ENCODE measurements around the gene MAEA. TPM values are rescaled to one million over a fixed set of nuclear protein-coding genes. Genes with fewer than 3 reads are reported as not detected.
A peak's percentile ranks its signal among the peaks of the same experiment; 100 is the strongest.

MAEA gene
- total and polyA plus RNA-seq, 9 of the 15 experiments (the other 6 are each of a cell fraction or from before 2014, with no cell fraction given), result 2.1 to 86.5 (median 45.0) TPM

DNA sequence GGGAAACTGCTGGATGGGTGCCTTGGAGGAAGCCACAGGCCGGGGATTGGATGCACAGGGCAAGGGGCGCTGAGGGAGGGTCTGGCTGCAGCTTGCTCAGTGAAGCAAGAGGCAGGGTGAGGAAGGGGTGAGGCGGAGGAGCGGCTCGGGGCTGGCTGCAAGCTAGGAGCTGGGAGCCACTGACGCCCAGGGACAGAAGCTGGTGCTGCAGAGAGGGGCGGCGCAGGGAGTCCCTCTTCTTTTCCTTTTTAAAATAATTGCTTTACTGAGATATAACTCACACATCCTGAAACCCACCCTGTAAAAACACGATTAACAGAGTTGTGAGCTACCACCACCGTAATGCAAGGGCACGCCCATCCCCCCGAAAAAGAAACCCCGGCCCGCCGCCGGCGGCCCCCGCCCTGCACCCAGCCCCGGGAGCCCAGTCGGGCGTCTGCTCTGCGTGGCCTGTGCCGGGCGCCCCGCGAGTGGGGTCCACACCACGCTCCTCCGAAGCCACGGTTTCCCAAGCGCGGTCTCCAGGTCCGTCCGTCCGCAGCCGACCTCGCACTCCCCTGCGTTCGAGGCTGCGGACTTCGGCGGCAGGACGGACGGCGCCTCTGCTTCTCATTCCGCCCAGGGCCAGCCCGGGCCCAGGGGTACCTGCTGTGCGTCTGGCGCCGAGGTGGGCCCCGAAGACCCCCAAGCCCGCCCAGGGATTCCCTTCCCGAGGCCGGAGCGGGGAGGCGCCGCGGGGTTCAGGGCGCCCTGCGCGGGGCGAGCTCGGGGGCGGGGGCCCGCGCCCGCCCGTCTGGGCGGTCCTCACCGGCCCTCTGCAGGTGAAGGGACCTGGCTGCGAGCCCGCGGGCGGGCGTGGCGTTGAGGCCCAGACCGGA lies 56.5 kb downstream of the MAEA start (continued):
- peak; percentile 37 for TF ChIP-seq CHD4 (IDR thresholded peaks at IDR 0.05; ENCODE audit: insufficient read depth, insufficient replicate concordance, low read depth, low read length, poor library complexity, severe bottlenecking)
- TF ChIP-seq, protein P1, sequence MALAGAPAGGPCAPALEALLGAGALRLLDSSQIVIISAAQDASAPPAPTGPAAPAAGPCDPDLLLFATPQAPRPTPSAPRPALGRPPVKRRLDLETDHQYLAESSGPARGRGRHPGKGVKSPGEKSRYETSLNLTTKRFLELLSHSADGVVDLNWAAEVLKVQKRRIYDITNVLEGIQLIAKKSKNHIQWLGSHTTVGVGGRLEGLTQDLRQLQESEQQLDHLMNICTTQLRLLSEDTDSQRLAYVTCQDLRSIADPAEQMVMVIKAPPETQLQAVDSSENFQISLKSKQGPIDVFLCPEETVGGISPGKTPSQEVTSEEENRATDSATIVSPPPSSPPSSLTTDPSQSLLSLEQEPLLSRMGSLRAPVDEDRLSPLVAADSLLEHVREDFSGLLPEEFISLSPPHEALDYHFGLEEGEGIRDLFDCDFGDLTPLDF (CRISPR knock-in tag; IDR thresholded peaks at IDR 0.05), result no peak; the same call in 1 of the 2 replicates
- TF ChIP-seq EP400 (IDR thresholded peaks at IDR 0.05), result no peak
- TF ChIP-seq PYGO2 (tag; IDR thresholded peaks at IDR 0.05), result no peak
- peak; percentile 74; the same call in 1 of the 2 replicates for TF ChIP-seq ZNF12 (CRISPR knock-in tag; IDR thresholded peaks at IDR 0.05)
- TF ChIP-seq MEIS2 (IDR thresholded peaks at IDR 0.05; ENCODE audit: partially characterized antibody), result no peak
- TF ChIP-seq SAFB (IDR thresholded peaks at IDR 0.05; ENCODE audit: borderline replicate concordance, low read depth, low read length), result peak; percentile 76
- TF ChIP-seq, protein P2, sequence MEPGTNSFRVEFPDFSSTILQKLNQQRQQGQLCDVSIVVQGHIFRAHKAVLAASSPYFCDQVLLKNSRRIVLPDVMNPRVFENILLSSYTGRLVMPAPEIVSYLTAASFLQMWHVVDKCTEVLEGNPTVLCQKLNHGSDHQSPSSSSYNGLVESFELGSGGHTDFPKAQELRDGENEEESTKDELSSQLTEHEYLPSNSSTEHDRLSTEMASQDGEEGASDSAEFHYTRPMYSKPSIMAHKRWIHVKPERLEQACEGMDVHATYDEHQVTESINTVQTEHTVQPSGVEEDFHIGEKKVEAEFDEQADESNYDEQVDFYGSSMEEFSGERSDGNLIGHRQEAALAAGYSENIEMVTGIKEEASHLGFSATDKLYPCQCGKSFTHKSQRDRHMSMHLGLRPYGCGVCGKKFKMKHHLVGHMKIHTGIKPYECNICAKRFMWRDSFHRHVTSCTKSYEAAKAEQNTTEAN (CRISPR knock-in tag; IDR thresholded peaks at IDR 0.05), result 0 out of 2 replicates have a peak, but pooled peaks have one; percentile 64
- TF ChIP-seq, protein P3, sequence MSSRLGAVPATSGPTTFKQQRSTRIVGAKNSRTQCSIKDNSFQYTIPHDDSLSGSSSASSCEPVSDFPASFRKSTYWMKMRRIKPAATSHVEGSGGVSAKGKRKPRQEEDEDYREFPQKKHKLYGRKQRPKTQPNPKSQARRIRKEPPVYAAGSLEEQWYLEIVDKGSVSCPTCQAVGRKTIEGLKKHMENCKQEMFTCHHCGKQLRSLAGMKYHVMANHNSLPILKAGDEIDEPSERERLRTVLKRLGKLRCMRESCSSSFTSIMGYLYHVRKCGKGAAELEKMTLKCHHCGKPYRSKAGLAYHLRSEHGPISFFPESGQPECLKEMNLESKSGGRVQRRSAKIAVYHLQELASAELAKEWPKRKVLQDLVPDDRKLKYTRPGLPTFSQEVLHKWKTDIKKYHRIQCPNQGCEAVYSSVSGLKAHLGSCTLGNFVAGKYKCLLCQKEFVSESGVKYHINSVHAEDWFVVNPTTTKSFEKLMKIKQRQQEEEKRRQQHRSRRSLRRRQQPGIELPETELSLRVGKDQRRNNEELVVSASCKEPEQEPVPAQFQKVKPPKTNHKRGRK (tag; IDR thresholded peaks at IDR 0.05), result no peak
- peak; percentile 72; a peak in 2 of 4 replicates for TF ChIP-seq SIN3A (IDR thresholded peaks at IDR 0.05; ENCODE audit: borderline replicate concordance in 2 of 2, control insufficient read depth in 1 of 2, low read depth in 2 of 2, low read length in 2 of 2)
- TF ChIP-seq, protein P4, sequence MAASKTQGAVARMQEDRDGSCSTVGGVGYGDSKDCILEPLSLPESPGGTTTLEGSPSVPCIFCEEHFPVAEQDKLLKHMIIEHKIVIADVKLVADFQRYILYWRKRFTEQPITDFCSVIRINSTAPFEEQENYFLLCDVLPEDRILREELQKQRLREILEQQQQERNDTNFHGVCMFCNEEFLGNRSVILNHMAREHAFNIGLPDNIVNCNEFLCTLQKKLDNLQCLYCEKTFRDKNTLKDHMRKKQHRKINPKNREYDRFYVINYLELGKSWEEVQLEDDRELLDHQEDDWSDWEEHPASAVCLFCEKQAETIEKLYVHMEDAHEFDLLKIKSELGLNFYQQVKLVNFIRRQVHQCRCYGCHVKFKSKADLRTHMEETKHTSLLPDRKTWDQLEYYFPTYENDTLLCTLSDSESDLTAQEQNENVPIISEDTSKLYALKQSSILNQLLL (CRISPR knock-in tag; IDR thresholded peaks at IDR 0.05; ENCODE audit: borderline replicate concordance), result no peak
- peak; percentile 93 for TF ChIP-seq RB1 (IDR thresholded peaks at IDR 0.05; ENCODE audit: low read depth)
- no peak for TF ChIP-seq TCF15 (CRISPR knock-in tag; IDR thresholded peaks at IDR 0.05)
- TF ChIP-seq MTA1 (IDR thresholded peaks at IDR 0.05; ENCODE audit: borderline replicate concordance), result peak; percentile 55; the same call in 1 of the 2 replicates
- 0 out of 2 replicates have a peak, but pooled peaks have one; percentile 35 for TF ChIP-seq ATF2 (CRISPR knock-in tag; IDR thresholded peaks at IDR 0.05)
